BJ (cell line): Measurements from ENCODE around the gene SLFN11. TPM values are rescaled to one million over a fixed set of nuclear protein-coding genes. Genes with fewer than 3 reads are reported as not detected.
A peak's percentile ranks its signal among the peaks of the same experiment; 100 is the strongest.

Experiments used
- CTCF ChIA-PET: fragments of 350-600 bp; formaldehyde crosslinking; extraction: SDS; loops from one replicate; lab custom pipeline; 2021; ENCODE audit warnings: antibody characterized with exemption, inconsistent platforms; lab: Yijun Ruan, JAX
- POLR2A ChIA-PET: fragments of 300-600 bp; sonication (Branson Sonifier 250); formaldehyde crosslinking; extraction: SDS; loops from one replicate; lab custom pipeline; 2021; ENCODE audit warnings: antibody characterized with exemption; lab: Charles Lee
- DNase-seq: peaks from one replicate; pipeline ENCODE4 v3.0.0-alpha.2; 2011; ENCODE audit warnings: low read depth
- H3K27me3 ChIP-seq: 2 replicates; pipeline ENCODE4 v1.6.0; 2011; ENCODE audit warnings: low read length; ENCODE audit not compliant: control insufficient read depth, insufficient read depth
- H3K36me3 ChIP-seq: 2 replicates; pipeline ENCODE4 v1.5.1; 2011; ENCODE audit warnings: low read length; ENCODE audit not compliant: control insufficient read depth, insufficient read depth
- H3K4me3 ChIP-seq: 2 replicates; pipeline ENCODE4 v1.5.1; 2011; ENCODE audit warnings: low read depth, mild to moderate bottlenecking, control low read depth, low read length
- polyA plus RNA-seq: library from polyadenylated mRNA; depleted of rRNA; stranded (reverse); fragments of >200 nt; gene quantifications from 2 replicates; pipeline ENCODE4 v1.2.3, GENCODE V29; 2011
- TF ChIP-seq, protein P1 (sequence below): IDR thresholded peaks from 2 replicates; pipeline ENCODE4 v1.5.1; 2011; ENCODE audit warnings: low read depth, mild to moderate bottlenecking, control low read depth, inconsistent platforms, low read length, moderate library complexity; ENCODE audit not compliant: insufficient read depth

The SLFN11 gene
- polyA plus RNA-seq, 1 experiment, result 14.5 TPM

DNA sequence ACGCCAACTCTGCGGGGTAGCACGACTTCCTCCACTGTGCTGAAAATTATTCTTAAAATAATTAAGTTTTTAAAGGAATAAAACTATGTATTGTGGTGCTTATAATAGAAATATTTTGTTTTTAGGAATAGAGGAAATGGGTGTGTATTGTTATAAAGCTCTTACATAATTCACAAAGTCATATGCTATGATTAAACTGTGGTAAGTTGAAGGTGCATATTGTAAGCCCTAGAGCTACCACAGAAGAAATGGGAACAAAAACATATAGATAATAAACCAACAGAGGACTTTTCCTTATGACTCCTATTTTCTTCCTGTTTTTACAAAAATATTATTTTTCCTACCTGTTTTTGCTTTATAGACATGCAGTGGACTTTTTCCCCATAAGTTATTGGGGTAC is 4.3 kb upstream of the SLFN11 start:
- Histone ChIP-seq H3K36me3 (no peaks in the 10 kb centered on the region), H3K27me3 (no peaks in the 10 kb centered on the region), H3K4me3 (no peak overlapping the region)
- CTCF ChIA-PET, result interaction anchor here (1.1 kb wide), 1 partner anchor 45 kb away, joined by 3 read pairs; no protein-coding TSS in a partner anchor
- DNase-seq, result no peak
- POLR2A ChIA-PET, result no interaction called here
- TF ChIP-seq, protein P1, sequence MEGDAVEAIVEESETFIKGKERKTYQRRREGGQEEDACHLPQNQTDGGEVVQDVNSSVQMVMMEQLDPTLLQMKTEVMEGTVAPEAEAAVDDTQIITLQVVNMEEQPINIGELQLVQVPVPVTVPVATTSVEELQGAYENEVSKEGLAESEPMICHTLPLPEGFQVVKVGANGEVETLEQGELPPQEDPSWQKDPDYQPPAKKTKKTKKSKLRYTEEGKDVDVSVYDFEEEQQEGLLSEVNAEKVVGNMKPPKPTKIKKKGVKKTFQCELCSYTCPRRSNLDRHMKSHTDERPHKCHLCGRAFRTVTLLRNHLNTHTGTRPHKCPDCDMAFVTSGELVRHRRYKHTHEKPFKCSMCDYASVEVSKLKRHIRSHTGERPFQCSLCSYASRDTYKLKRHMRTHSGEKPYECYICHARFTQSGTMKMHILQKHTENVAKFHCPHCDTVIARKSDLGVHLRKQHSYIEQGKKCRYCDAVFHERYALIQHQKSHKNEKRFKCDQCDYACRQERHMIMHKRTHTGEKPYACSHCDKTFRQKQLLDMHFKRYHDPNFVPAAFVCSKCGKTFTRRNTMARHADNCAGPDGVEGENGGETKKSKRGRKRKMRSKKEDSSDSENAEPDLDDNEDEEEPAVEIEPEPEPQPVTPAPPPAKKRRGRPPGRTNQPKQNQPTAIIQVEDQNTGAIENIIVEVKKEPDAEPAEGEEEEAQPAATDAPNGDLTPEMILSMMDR, result no peak

DNA sequence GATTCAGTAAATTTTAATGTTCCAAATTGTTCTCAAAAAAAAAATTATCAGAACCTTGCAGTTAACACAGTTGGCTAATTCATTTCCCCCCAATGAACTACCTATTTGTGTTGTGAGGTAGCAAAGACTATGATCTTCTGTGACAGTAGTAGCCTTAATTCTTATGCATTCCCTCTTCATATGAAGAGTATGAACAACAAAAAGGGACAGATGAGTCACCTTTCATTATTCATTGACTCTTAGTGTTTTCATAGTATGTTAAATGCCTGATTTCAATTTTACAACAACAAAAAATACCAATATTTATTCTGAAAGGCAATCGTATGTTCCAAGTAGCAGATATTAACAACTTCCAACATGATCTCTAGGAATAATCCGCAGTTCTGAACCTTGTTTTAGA is 3.6 kb upstream of the SLFN11 start:
- Histone ChIP-seq H3K4me3 (no peak overlapping the region), H3K36me3 (no peaks in the 10 kb centered on the region), H3K27me3 (no peaks in the 10 kb centered on the region)
- no peak for DNase-seq
- CTCF ChIA-PET, result interaction anchor here (1.1 kb wide), 1 partner anchor 46 kb away, joined by 3 read pairs; no protein-coding TSS in a partner anchor
- POLR2A ChIA-PET, result no interaction called here
- TF ChIP-seq, protein P1, result no peak

DNA sequence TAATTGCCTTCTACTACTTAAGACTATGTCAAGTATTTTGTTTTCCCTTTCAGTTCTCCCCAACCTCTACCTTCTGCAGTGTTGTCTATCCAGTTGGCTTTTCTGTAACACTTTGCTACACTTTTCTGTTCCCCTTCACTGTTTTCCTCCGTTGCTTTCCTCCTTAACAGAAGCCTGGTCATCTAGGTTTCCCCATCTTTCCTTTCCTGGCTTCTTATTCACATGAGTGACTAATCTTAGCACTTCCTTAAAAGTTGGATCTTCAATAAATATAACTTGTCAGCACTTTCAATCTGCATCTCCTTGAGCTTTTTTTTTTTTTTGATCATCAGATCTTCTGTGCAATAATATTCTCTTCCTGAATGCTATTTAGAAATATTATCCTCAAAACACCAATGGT is 2.8 kb upstream of the SLFN11 start:
- ChIA-PET POLR2A (interaction anchor here (0.5 to 0.7 kb wide), 2 partner anchors 61 to 181 kb away, joined by 3 to 5 read pairs; no protein-coding TSS in a partner anchor), CTCF (no interaction called here)
- no peaks in the 10 kb centered on the region for H3K36me3 ChIP-seq
- TF ChIP-seq, protein P1, result no peak
- no peak overlapping the region for H3K4me3 ChIP-seq
- H3K27me3 ChIP-seq, result no peaks in the 10 kb centered on the region
- DNase-seq, result no peak

DNA sequence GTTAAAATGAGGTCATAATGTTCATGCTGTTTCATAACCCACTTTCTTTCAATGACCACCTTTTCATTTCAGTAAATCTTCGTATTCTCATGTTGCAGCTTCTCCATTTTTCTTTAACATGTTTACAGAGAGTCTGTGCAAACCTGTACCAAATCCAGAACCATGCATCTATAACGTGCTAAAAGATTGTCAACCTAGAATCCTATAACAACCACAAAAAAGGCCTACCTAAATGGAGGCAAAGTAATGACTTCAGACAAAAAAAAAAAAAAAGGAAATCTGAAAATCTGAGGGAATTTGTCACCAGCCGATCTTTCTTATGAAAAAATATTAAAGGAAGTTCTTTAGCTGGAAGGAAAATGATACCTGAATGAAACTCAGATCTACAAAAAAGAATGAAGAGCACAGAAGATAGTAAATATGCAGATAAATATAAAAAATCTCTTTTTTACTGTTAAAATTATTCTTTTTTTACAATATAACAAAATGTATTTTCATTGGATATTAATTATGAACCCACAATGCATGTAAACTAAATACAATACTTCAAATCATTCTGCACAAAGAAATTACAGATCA is 1.4 kb upstream of the SLFN11 start:
- CTCF ChIA-PET, result no interaction called here
- POLR2A ChIA-PET, result no interaction called here

DNA sequence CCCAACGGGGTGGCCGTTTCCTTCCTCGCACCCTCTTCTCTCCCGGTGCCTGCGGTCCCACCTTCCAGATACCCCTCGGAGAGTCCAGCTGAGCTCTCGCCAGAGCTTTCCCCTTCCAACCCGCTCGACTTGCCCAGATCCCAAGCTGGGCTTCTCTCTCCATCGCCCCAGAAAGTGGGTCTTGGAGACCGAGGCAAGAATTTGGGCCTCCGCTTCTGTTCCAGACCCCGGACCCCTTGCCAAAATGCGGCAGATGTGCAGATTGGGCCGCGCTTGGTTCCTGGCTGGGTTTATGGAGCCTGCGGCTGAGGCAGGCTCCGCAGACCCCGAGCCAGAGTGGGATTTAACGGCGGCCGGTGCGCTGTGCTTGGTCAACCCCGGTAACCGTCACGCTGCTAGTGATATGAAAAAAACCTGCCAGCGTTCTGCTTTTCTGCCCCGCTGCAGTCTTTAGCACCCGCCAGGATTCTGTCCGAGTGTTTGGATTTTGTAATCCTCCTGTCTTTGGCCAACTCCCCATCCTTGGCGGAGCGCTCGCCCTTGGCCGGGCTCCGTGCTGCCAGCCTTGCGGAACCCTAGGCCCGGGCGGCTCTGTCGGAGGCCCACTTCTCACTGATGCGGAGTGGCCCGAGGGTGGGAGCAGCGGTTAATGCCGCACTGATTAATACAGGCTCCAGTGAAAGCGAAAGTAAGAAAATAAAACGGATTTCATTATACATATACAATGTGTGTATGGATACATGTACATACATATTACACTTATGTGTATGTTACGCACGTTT is 754 bp upstream of the SLFN11 start:
- DNase-seq, result no peak
- TF ChIP-seq, protein P1, result no peak
- POLR2A ChIA-PET, result no interaction called here
- CTCF ChIA-PET, result interaction anchor here (0.5 kb wide), 1 partner anchor 1016 kb away, joined by 3 read pairs; no protein-coding TSS in a partner anchor
- no peaks in the 10 kb centered on the region for H3K27me3 ChIP-seq
- H3K36me3 ChIP-seq, result peaks cover under 1% of the 10 kb centered on the region; the same call in 1 of the 2 replicates
- peak overlapping the region; percentile 57 for H3K4me3 ChIP-seq

More for the DNA sequence above, 1.4 kb upstream of the SLFN11 start:
- H3K4me3 ChIP-seq, result peak overlapping the region; percentile 57
- no peaks in the 10 kb centered on the region for H3K27me3 ChIP-seq
- H3K36me3 ChIP-seq, result no peaks in the 10 kb centered on the region
- TF ChIP-seq, protein P1, result no peak
- no peak for DNase-seq
